ENCODE results near the gene KCTD8. TPM values are rescaled to one million over a fixed set of nuclear protein-coding genes. Genes with fewer than 3 reads are reported as not detected.
A peak's percentile ranks its signal among the peaks of the same experiment; 100 is the strongest.

Gene KCTD8
- total RNA-seq, 1 experiment from 2014 or later: 0.16 TPM

DNA sequence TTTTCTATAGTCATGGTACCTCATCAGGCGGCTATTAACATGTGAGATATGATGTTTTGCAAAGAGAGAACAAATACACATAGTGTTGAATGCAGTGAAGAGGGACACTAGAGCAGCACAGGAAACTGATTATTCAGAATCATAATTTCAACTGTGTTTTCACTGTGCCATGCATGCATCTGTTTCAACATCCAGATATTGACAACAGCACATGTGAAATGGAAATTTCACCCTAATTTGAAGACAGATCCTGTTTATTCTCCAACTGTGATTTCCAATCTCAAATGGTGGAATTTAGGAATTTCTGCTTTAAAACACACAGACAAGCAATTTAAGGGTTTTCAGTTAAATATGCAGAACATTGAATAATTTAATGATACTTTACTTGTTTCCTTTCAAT is 288.6 kb downstream of the KCTD8 start:
- intact Hi-C loops (cut with micrococcal nuclease): no loop called here
- ChIA-PET POLR2A (no interaction called here), CTCF (no interaction called here)
- no peaks in the 10 kb centered on the region for H3K9me3 Mint-ChIP-seq (ENCODE audit: unreplicated experiment)
- H3K27ac Mint-ChIP-seq (ENCODE audit: low read depth, unreplicated experiment): no peak overlapping the region
- TF ChIP-seq, protein P1, sequence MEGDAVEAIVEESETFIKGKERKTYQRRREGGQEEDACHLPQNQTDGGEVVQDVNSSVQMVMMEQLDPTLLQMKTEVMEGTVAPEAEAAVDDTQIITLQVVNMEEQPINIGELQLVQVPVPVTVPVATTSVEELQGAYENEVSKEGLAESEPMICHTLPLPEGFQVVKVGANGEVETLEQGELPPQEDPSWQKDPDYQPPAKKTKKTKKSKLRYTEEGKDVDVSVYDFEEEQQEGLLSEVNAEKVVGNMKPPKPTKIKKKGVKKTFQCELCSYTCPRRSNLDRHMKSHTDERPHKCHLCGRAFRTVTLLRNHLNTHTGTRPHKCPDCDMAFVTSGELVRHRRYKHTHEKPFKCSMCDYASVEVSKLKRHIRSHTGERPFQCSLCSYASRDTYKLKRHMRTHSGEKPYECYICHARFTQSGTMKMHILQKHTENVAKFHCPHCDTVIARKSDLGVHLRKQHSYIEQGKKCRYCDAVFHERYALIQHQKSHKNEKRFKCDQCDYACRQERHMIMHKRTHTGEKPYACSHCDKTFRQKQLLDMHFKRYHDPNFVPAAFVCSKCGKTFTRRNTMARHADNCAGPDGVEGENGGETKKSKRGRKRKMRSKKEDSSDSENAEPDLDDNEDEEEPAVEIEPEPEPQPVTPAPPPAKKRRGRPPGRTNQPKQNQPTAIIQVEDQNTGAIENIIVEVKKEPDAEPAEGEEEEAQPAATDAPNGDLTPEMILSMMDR (IDR thresholded peaks at IDR 0.05; ENCODE audit: unreplicated experiment): no peak
- no TSS peak for BruUV-seq (replicated peaks)
- no peak for DNase-seq (ENCODE audit: unreplicated experiment)
- H3K27me3 Mint-ChIP-seq (ENCODE audit: insufficient read depth, unreplicated experiment): no peaks in the 10 kb centered on the region
- peaks cover 21% of the 10 kb centered on the region for H3K4me1 Mint-ChIP-seq (ENCODE audit: insufficient read depth, unreplicated experiment)
- no peak overlapping the region for H3K4me3 Mint-ChIP-seq (ENCODE audit: unreplicated experiment)
- H3K36me3 Mint-ChIP-seq (ENCODE audit: insufficient read depth, unreplicated experiment): no peaks in the 10 kb centered on the region

DNA sequence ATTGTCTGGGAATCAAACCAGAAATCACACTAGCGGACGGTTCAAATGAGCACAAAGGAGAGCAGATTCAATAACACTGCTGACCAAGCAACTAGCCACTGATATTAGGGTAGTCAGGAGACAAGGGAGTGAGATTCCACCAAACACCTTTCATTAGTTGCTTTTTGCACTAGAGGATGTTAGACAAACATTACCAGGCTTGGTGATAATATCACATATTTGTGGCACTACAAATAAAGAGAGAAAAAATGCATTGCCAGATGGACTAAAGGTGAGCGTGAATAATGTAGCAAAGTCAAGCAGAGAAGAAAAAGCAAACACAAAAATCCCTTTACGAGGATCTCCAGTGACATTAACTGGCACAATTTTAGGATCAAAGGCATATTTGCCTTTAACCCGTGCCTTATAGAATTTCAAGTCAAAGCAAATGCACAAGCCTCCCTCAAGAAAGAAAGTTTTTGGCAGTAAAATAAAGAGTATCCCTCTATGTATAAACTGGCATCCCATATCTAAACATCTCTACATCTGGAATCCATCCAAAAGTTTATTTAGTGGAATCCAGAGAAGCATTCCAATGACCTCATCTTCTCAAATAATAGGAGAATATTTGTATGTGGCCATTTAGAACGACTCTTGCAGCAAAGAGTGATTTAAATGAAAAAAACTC is 290.9 kb downstream of the KCTD8 start:
- ChIA-PET POLR2A (no interaction called here), CTCF (interaction anchor here (0.7 kb wide), 1 partner anchor 67 kb away, joined by 3 read pairs; no protein-coding TSS in a partner anchor)
- no peaks in the 10 kb centered on the region for H3K27me3 Mint-ChIP-seq (ENCODE audit: insufficient read depth, unreplicated experiment)
- peaks cover 21% of the 10 kb centered on the region for H3K4me1 Mint-ChIP-seq (ENCODE audit: insufficient read depth, unreplicated experiment)
- no peaks in the 10 kb centered on the region for H3K9me3 Mint-ChIP-seq (ENCODE audit: unreplicated experiment)
- no peak overlapping the region for H3K27ac Mint-ChIP-seq (ENCODE audit: low read depth, unreplicated experiment)
- BruUV-seq (replicated peaks): no TSS peak
- TF ChIP-seq, protein P1 (IDR thresholded peaks at IDR 0.05; ENCODE audit: unreplicated experiment): no peak
- no peaks in the 10 kb centered on the region for H3K36me3 Mint-ChIP-seq (ENCODE audit: insufficient read depth, unreplicated experiment)
- H3K4me3 Mint-ChIP-seq (ENCODE audit: unreplicated experiment): no peak overlapping the region
- peak; percentile 15 for DNase-seq (ENCODE audit: unreplicated experiment)
- intact Hi-C loops (cut with micrococcal nuclease): no loop called here

DNA sequence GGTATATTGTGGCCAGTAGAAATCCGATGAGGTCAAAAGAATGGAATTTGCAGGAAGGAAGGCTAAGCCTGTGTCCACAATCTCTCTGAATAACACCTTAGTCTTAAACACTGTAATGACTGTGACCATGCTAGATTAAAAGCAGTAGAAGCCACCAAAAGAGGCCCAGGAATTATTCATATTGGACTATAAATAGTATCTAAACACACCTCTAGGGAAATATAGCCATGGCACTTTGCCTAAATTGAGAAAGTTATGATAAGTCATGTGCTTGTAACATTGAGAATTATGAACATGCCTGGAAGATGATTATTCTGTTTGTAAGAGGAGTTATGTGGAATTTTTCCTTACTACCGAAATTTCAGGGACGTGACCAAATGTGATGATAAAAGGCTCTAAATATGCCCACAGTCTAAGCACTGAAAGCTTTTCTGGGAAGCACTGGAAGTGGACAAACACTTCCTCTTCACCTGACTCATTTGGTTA is 298.5 kb downstream of the KCTD8 start:
- no TSS peak for BruUV-seq (replicated peaks)
- intact Hi-C loops (cut with micrococcal nuclease): no loop called here
- TF ChIP-seq, protein P1 (IDR thresholded peaks at IDR 0.05; ENCODE audit: unreplicated experiment): no peak
- no peaks in the 10 kb centered on the region for H3K27me3 Mint-ChIP-seq (ENCODE audit: insufficient read depth, unreplicated experiment)
- peaks cover 15% of the 10 kb centered on the region for H3K9me3 Mint-ChIP-seq (ENCODE audit: unreplicated experiment)
- no peak overlapping the region for H3K4me3 Mint-ChIP-seq (ENCODE audit: unreplicated experiment)
- peaks cover 36% of the 10 kb centered on the region for H3K4me1 Mint-ChIP-seq (ENCODE audit: insufficient read depth, unreplicated experiment)
- peak overlapping the region; percentile 46 for H3K27ac Mint-ChIP-seq (ENCODE audit: low read depth, unreplicated experiment)
- POLR2A ChIA-PET: no interaction called here
- CTCF ChIA-PET: no interaction called here
- peak; percentile 45 for DNase-seq (ENCODE audit: unreplicated experiment)
- no peaks in the 10 kb centered on the region for H3K36me3 Mint-ChIP-seq (ENCODE audit: insufficient read depth, unreplicated experiment)

DNA sequence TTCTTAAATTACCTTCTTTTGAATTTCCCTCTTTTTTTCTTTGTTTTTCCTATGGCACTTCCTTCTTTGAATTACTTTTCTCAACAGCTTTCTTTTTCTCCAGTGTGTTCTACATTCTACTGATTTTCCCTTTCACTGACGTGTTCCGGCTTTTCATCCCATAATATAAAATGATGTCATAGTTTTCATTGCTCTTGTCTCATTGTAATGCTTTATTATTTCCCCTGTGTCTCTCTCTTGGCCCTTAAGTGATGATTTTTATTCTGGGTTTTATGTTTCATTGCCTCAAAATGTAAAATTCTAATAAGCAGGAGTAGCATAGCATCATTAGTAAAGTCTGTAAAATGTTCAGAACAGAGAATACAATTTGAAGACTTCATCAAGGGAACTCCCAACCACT is 299.3 kb downstream of the KCTD8 start:
- H3K9me3 Mint-ChIP-seq (ENCODE audit: unreplicated experiment): peaks cover 15% of the 10 kb centered on the region
- no peak overlapping the region for H3K4me3 Mint-ChIP-seq (ENCODE audit: unreplicated experiment)
- no peak overlapping the region for H3K27ac Mint-ChIP-seq (ENCODE audit: low read depth, unreplicated experiment)
- H3K4me1 Mint-ChIP-seq (ENCODE audit: insufficient read depth, unreplicated experiment): peaks cover 36% of the 10 kb centered on the region
- BruUV-seq (replicated peaks): no TSS peak
- ChIA-PET POLR2A (interaction anchor here (0.5 to 0.6 kb wide), 2 partner anchors 49 to 294 kb away, joined by 4 to 5 read pairs; no protein-coding TSS in a partner anchor), CTCF (no interaction called here)
- H3K36me3 Mint-ChIP-seq (ENCODE audit: insufficient read depth, unreplicated experiment): no peaks in the 10 kb centered on the region
- TF ChIP-seq, protein P1 (IDR thresholded peaks at IDR 0.05; ENCODE audit: unreplicated experiment): no peak
- no peaks in the 10 kb centered on the region for H3K27me3 Mint-ChIP-seq (ENCODE audit: insufficient read depth, unreplicated experiment)
- DNase-seq (ENCODE audit: unreplicated experiment): no peak
- intact Hi-C loops (cut with micrococcal nuclease): no loop called here

Measured in MCF 10A (cell line).